ENCODE measurements around the gene MARVELD3. TPM values are rescaled to one million over a fixed set of nuclear protein-coding genes. Genes with fewer than 3 reads are reported as not detected.
"Not testable (repeated sequence)": the region's sequence is repeated elsewhere in the genome, so short reads cannot be mapped to it uniquely, and the experiment has no call there.

Gene MARVELD3
- total RNA-seq, 1 donor from 2014 or later, result not detected

DNA sequence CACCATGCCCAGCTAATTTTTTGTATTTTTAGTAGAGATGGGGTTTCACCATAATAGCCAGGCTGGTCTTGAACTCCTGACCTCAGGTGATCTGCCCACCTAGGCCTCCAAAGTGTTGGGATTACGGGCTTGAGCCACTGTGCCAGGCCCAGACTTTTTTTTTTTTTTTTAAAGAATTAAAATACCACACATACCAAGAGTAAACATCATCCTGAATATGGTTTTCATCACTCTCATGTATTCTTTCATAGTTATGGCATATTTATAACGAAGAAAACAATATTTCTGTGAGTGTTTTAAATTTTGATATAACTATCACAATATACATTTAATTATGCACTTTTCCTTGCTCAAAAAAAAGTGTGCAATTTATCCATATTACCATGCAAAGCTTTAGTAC lies 48.2 kb downstream of the MARVELD3 start:
- no peaks in the 10 kb centered on the region for H3K27me3 ChIP-seq
- DNase-seq (ENCODE audit: low spot score in 2 of 2), result no peak
- H3K27ac ChIP-seq, result no peak overlapping the region
- no peaks in the 10 kb centered on the region for H3K9me3 ChIP-seq
- intact Hi-C loops (cut with DNase I), result no loop called here
- H3K4me3 ChIP-seq, result no peak overlapping the region
- no peaks in the 10 kb centered on the region for H3K4me1 ChIP-seq
- TF ChIP-seq, protein P1, sequence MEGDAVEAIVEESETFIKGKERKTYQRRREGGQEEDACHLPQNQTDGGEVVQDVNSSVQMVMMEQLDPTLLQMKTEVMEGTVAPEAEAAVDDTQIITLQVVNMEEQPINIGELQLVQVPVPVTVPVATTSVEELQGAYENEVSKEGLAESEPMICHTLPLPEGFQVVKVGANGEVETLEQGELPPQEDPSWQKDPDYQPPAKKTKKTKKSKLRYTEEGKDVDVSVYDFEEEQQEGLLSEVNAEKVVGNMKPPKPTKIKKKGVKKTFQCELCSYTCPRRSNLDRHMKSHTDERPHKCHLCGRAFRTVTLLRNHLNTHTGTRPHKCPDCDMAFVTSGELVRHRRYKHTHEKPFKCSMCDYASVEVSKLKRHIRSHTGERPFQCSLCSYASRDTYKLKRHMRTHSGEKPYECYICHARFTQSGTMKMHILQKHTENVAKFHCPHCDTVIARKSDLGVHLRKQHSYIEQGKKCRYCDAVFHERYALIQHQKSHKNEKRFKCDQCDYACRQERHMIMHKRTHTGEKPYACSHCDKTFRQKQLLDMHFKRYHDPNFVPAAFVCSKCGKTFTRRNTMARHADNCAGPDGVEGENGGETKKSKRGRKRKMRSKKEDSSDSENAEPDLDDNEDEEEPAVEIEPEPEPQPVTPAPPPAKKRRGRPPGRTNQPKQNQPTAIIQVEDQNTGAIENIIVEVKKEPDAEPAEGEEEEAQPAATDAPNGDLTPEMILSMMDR (IDR thresholded peaks at IDR 0.05), result no peak
- peaks cover 31 to 85% of the 10 kb centered on the region in 2 donors for H3K36me3 ChIP-seq

DNA sequence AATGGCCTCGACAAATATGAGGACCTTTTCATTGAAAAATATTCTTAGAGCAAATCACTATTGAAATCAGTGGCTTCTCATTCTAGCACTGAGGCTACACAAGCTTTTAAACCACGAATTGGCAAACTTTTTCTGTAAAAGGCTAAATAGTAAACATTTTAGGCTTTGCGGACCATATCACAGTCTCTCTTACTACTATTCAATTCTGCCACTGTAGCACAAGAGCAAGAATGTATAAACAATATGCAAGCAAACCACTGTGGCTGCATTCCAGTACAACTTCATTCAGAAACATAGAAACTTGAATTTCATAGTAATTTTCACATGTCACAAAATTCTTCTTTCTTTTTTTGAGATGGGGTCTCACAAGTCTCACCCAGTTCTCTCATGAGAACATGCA lies 49.4 kb downstream of the MARVELD3 start:
- Histone ChIP-seq H3K36me3 (peaks cover 27 to 87% of the 10 kb centered on the region in 2 donors), H3K27me3 (no peaks in the 10 kb centered on the region), H3K27ac (no peak overlapping the region), H3K4me1 (no peaks in the 10 kb centered on the region), H3K4me3 (no peak overlapping the region), H3K9me3 (no peaks in the 10 kb centered on the region)
- no peak for DNase-seq (ENCODE audit: low spot score in 2 of 2)
- TF ChIP-seq, protein P1 (IDR thresholded peaks at IDR 0.05), result no peak
- intact Hi-C loops (cut with DNase I), result no loop called here

DNA sequence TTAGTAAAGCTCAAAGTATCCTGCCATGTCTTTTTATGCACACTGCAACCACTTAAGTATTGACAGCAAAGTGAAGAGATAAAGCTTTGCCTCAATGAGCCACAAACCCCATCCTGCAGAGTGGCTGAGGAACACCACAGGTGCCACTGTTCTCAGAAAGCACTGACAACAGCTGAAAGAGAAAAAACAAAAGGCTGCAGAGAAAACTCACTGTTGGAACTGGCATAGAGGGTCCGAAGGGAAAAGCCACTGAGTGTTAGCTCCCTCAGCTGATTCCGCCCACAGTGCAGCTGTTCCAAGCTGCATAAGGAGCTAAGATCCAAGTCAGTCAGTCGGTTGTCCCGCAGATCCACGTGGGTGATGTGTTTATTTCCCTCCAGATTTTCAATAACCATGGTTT lies 50.3 kb downstream of the MARVELD3 start:
- TF ChIP-seq, protein P1 (IDR thresholded peaks at IDR 0.05), result no peak
- Histone ChIP-seq H3K36me3 (peaks cover 30 to 85% of the 10 kb centered on the region in 2 donors), H3K27me3 (no peaks in the 10 kb centered on the region), H3K27ac (no peak overlapping the region), H3K4me3 (no peak overlapping the region), H3K4me1 (no peaks in the 10 kb centered on the region), H3K9me3 (no peaks in the 10 kb centered on the region)
- intact Hi-C loops (cut with DNase I), result no loop called here
- DNase-seq (ENCODE audit: low spot score in 2 of 2), result no peak

DNA sequence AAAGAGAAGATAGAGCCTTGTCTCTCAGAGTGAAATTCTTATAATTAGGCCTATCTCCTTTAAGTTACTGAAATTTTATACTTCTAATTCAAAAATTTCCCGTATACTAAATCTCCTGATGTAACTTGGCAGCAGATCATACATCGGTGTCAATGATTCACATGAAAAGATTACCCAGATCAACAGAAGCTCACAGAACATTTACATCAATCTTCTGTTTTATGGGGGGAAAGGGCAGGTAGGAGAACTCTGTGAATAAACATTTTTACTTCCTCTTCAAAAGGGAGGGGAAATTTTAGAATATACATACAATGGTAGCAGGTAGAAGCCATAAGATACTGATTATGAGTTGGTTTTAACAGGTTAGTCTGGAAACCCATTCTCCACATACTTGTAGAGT lies 55.4 kb downstream of the MARVELD3 start:
- peaks cover 36 to 80% of the 10 kb centered on the region in 2 donors for H3K36me3 ChIP-seq
- no peak overlapping the region for H3K4me3 ChIP-seq
- TF ChIP-seq, protein P1 (IDR thresholded peaks at IDR 0.05), result no peak
- no peaks in the 10 kb centered on the region for H3K27me3 ChIP-seq
- no peak for DNase-seq (ENCODE audit: low spot score in 2 of 2)
- no peaks in the 10 kb centered on the region for H3K9me3 ChIP-seq
- H3K27ac ChIP-seq, result no peak overlapping the region
- no peaks in the 10 kb centered on the region for H3K4me1 ChIP-seq
- intact Hi-C loops (cut with DNase I), result no loop called here

- H3K27me3 ChIP-seq; H3K4me3 ChIP-seq; DNase-seq (ENCODE audit: low spot score in 2 of 2); H3K9me3 ChIP-seq; H3K4me1 ChIP-seq; H3K27ac ChIP-seq; intact Hi-C loops (cut with DNase I): not testable (repeated sequence)
- peaks cover 22 to 60% of the 10 kb centered on the region in 2 donors for H3K36me3 ChIP-seq
Measured at GRCh38 chr16:71684280-71684679, 58.3 kb downstream of the MARVELD3 start.

Other genes starting within 250 kb of the MARVELD3 start
- gene TLE7, start 184.1 kb upstream of the MARVELD3 start, total RNA-seq, result not detected
- gene ZNF23, start 163.9 kb upstream of the MARVELD3 start, total RNA-seq, result 0.43 TPM
- gene ZNF19, start 136.9 kb upstream of the MARVELD3 start, total RNA-seq, result not detected
- not detected for gene CHST4, start 99.8 kb upstream of the MARVELD3 start, total RNA-seq
- gene TAT, start 49.1 kb upstream of the MARVELD3 start, total RNA-seq, result 6.7 TPM
- gene PHLPP2, start 98.5 kb downstream of the MARVELD3 start, total RNA-seq, result 8.4 TPM
- 40.7 TPM for gene AP1G1, start 182.7 kb downstream of the MARVELD3 start, total RNA-seq
- gene ATXN1L, start 219.8 kb downstream of the MARVELD3 start, total RNA-seq, result 11.8 TPM